Lower leg skin (tissue), 3 donors: ENCODE measurements around the gene CCNDBP1.

Experiments
- POLR2A ChIP-seq, 2 donors: fragments of 450-650 bp; IDR thresholded peaks; one replicate each; pipeline ENCODE4 v1.6.1; 2016 to 2017; ENCODE audit warnings: antibody characterized with exemption in 2 of 2, mild to moderate bottlenecking in 1 of 2, moderate library complexity in 1 of 2
- TF ChIP-seq, protein P1 (sequence below), 3 donors: fragments of 450-650 bp; IDR thresholded peaks; one replicate each; pipeline ENCODE4 v1.5.1; 2016; ENCODE audit warnings: antibody characterized with exemption in 3 of 3, mild to moderate bottlenecking in 3 of 3, moderate library complexity in 2 of 3

DNA sequence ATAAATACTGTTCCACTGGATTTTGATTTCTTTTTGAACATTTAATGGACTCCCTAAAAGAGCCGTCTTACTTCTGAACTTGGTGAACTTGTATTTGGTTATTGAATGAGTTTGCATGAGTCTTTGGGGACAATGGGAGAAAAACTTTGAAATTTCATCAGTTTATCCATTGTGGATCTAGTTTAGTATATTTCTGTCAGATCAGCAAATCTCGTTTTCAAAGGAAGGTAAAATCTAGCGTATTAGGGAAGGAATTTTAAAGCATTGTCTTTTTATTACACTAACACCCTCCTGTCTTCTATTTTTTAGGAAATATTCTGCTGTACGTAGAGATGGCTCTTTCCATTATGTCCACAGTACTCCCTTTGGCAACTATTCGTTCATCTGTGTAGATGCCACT is 39.0 kb upstream of the CCNDBP1 start:
- TF ChIP-seq, protein P1, sequence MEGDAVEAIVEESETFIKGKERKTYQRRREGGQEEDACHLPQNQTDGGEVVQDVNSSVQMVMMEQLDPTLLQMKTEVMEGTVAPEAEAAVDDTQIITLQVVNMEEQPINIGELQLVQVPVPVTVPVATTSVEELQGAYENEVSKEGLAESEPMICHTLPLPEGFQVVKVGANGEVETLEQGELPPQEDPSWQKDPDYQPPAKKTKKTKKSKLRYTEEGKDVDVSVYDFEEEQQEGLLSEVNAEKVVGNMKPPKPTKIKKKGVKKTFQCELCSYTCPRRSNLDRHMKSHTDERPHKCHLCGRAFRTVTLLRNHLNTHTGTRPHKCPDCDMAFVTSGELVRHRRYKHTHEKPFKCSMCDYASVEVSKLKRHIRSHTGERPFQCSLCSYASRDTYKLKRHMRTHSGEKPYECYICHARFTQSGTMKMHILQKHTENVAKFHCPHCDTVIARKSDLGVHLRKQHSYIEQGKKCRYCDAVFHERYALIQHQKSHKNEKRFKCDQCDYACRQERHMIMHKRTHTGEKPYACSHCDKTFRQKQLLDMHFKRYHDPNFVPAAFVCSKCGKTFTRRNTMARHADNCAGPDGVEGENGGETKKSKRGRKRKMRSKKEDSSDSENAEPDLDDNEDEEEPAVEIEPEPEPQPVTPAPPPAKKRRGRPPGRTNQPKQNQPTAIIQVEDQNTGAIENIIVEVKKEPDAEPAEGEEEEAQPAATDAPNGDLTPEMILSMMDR (IDR thresholded peaks at IDR 0.05): no peak
- no peak for TF ChIP-seq POLR2A (IDR thresholded peaks at IDR 0.05)
